SH-SY5Y (cell line): Measurements from ENCODE around the gene RAB3GAP2.

Source experiments
- GATA2 ChIP-seq: IDR thresholded peaks from 2 replicates; pipeline ENCODE4 v1.6.1; 2011; ENCODE audit warnings: mild to moderate bottlenecking, low read depth, low read length
- GATA3 ChIP-seq: IDR thresholded peaks from 2 replicates; pipeline ENCODE4 v1.6.1; 2011; ENCODE audit warnings: low read depth, mild to moderate bottlenecking, low read length, moderate library complexity

DNA sequence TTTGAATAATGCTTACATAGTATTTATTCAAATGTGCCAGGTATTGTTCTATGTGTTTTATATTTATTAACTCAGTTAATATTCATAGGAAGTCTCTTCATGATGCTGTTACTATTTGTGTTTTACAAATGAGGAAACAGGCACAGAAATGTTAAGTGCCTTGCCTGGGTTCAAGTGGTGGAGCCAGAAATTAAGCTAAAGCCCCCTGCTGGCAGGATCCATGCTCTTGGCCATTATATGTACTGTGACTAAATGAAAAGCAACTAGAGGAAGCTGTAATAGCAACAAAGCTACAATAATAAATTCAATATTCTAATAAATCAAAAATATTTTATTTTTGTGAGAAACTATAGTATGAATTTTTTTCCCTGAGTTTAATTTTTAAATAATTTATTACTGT lies 148.4 kb downstream of the RAB3GAP2 start:
- TF ChIP-seq GATA2 (no peak), GATA3 (no peak)
